Naive thymus-derived CD4-positive, alpha-beta T cell (primary cell): ENCODE data around the gene SYNRG. TPM values are rescaled to one million over a fixed set of nuclear protein-coding genes. Genes with fewer than 3 reads are reported as not detected.

Experiments used
- ATAC-seq: fragments of 150-1000 bp; cut with Tn5 transposase; 2 replicates; pipeline ENCODE4 v1.10.0; 2021; ENCODE audit warnings: mild to moderate bottlenecking, moderate library complexity
- CTCF ChIA-PET: fragments of 350-600 bp; sonication (Branson Sonifier 250); formaldehyde crosslinking; loops from one replicate; lab custom pipeline; 2021; ENCODE audit warnings: antibody characterized with exemption; lab: Charles Lee
- POLR2A ChIA-PET: fragments of 350-600 bp; sonication (Branson Sonifier 250); formaldehyde crosslinking; loops from one replicate; lab custom pipeline; 2021; ENCODE audit warnings: antibody characterized with exemption, inconsistent platforms; lab: Charles Lee
- DNase-seq, 9 donors: peaks; one replicate each; pipeline versions ENCODE4 v3.0.0 to v3.0.0-alpha.2; 2020 to 2022; ENCODE audit warnings: mixed read lengths in 1 of 9
- H3K27ac ChIP-seq: one replicate; pipeline ENCODE4 v1.7.0; 2013; ENCODE audit warnings: mild to moderate bottlenecking, low read depth, low read length, moderate library complexity
- H3K27me3 ChIP-seq, 2 donors: one replicate each; pipeline ENCODE4 v1.7.0; 2013; ENCODE audit warnings: low read length in 2 of 2, mild to moderate bottlenecking in 2 of 2, moderate library complexity in 2 of 2; ENCODE audit not compliant: control insufficient read depth in 2 of 2, insufficient read depth in 2 of 2
- H3K36me3 ChIP-seq, 3 experiments: 1 replicate in 2 of 3; 2 replicates in 1 of 3; pipeline ENCODE4 v1.7.0; 2013; ENCODE audit warnings: low read length in 3 of 3, mild to moderate bottlenecking in 3 of 3, moderate library complexity in 1 of 3; ENCODE audit not compliant: insufficient read depth in 3 of 3, control insufficient read depth in 2 of 3
- H3K4me1 ChIP-seq, 2 donors: one replicate each; pipeline ENCODE4 v1.7.0; 2013; ENCODE audit warnings: low read length in 2 of 2, mild to moderate bottlenecking in 2 of 2, moderate library complexity in 1 of 2; ENCODE audit not compliant: control insufficient read depth in 2 of 2, insufficient read depth in 2 of 2
- H3K4me3 ChIP-seq: 2 replicates; pipeline ENCODE4 v1.7.0; 2013; ENCODE audit warnings: mild to moderate bottlenecking, low read length
- H3K9me3 ChIP-seq, 3 experiments: 1 replicate in 2 of 3; 2 replicates in 1 of 3; pipeline ENCODE4 v1.7.0; 2013; ENCODE audit warnings: low read length in 3 of 3; ENCODE audit not compliant: control insufficient read depth in 2 of 3
- H3K27ac Mint-ChIP-seq, 9 donors: one replicate each; pipeline ENCODE4 v1.8.0; 2020 to 2022; ENCODE audit warnings: mixed read lengths in 9 of 9, mild to moderate bottlenecking in 8 of 9, moderate library complexity in 5 of 9, inconsistent platforms in 2 of 9
- H3K27me3 Mint-ChIP-seq, 5 donors: one replicate each; pipeline ENCODE4 v1.8.0; 2021 to 2022; ENCODE audit warnings: mixed read lengths in 5 of 5, mild to moderate bottlenecking in 1 of 5
- H3K36me3 Mint-ChIP-seq, 5 donors: one replicate each; pipeline ENCODE4 v1.8.0; 2020 to 2022; ENCODE audit warnings: mixed read lengths in 5 of 5, mild to moderate bottlenecking in 3 of 5, inconsistent platforms in 1 of 5
- H3K4me1 Mint-ChIP-seq, 7 donors: one replicate each; pipeline ENCODE4 v1.8.0; 2020 to 2022; ENCODE audit warnings: mixed read lengths in 7 of 7, mild to moderate bottlenecking in 3 of 7, inconsistent platforms in 1 of 7
- H3K4me3 Mint-ChIP-seq, 10 donors: one replicate each; pipeline ENCODE4 v1.8.0; 2020 to 2022; ENCODE audit warnings: mild to moderate bottlenecking in 10 of 10, mixed read lengths in 10 of 10, moderate library complexity in 6 of 10, inconsistent platforms in 2 of 10
- H3K9me3 Mint-ChIP-seq, 11 donors: one replicate each; pipeline ENCODE4 v1.8.0; 2020 to 2022; ENCODE audit warnings: mixed read lengths in 11 of 11, mild to moderate bottlenecking in 4 of 11, inconsistent platforms in 1 of 11, moderate library complexity in 1 of 11
- intact Hi-C, 2 donors: fragments of 100-400 bp; cut with micrococcal nuclease; formaldehyde crosslinking; loops; one replicate each; pipeline ENCODE4 v1.15.1; 2023
- polyA plus RNA-seq, 2 donors: library from polyadenylated mRNA; unstranded; fragments of 300-500 nt; fragmentation: Illumina TruSeq; gene quantifications; one replicate each; pipeline ENCODE4 v1.2.3, GENCODE V29; 2021
- total RNA-seq, 6 experiments: library from RNA in 5 of 6; stranded (reverse) in 5 of 6; gene quantifications; 1 replicate in 5 of 6; 2 replicates in 1 of 6; pipeline ENCODE4 v1.2.3 and lab custom pipeline; 2021 to 2026

SYNRG gene
- total and polyA plus RNA-seq, 7 experiments from 2014 or later: 70.9 to 146 (median 100) TPM

DNA sequence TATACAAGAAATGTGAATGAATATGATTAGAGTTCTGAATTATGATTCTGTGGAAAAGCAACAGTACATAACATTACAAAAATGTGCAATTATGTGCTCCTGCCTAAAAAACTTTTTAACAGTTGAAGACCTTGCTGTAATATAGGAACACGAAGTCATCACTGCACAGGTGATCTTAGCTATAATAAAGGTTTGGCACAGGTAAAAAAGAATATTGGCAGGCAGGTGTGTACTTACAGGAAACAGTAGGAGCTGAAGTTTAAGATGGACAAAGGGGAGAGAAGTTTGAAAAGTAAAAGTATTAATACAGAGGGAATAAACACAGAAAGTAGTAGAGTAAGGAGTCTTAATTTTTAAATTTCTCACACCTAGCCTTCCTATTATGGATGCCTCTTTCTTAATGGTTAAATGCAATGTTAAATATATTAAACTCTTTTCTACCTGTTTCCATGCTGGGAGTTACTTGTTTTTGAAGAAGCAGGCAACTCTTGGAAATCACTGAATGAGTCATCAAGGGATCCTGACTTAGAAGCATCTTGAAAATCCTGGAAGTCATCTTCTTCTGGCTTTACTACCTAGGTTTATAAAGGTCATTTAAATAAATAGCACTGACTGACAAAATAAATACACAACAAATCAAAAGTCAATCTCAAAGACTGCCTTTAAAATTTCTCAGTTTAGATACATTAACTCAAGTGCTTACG is 40.7 kb downstream of the SYNRG start:
- Mint-ChIP-seq H3K27ac (peak overlapping the region in 5 of 9 donors; percentile 19 to 55 (median 46)), H3K4me3 (no peak overlapping the region), H3K9me3 (peaks cover 0 to 2% (median 0%) of the 10 kb centered on the region in 11 donors), H3K27me3 (no peaks in the 10 kb centered on the region), H3K4me1 (peaks cover 0 to 24% (median 18%) of the 10 kb centered on the region in 7 donors), H3K36me3 (peaks cover 19 to 50% (median 31%) of the 10 kb centered on the region in 5 donors)
- no peak for DNase-seq
- Histone ChIP-seq H3K4me1 (no peaks in the 10 kb centered on the region), H3K36me3 (peaks cover 18 to 80% (median 29%) of the 10 kb centered on the region in 3 experiments), H3K27me3 (no peaks in the 10 kb centered on the region), H3K27ac (no peak overlapping the region), H3K9me3 (no peaks in the 10 kb centered on the region), H3K4me3 (no peak overlapping the region)
- ChIA-PET CTCF (interaction anchor here (1.4 kb wide), 1 partner anchor 41 kb away, joined by 4 read pairs; the partner anchor contains the start of gene SYNRG), POLR2A (interaction anchor here (0.9 kb wide), 1 partner anchor 23 kb away, joined by 3 read pairs; no protein-coding TSS in a partner anchor)
- intact Hi-C loops: no loop called here
- ATAC-seq: no peak

DNA sequence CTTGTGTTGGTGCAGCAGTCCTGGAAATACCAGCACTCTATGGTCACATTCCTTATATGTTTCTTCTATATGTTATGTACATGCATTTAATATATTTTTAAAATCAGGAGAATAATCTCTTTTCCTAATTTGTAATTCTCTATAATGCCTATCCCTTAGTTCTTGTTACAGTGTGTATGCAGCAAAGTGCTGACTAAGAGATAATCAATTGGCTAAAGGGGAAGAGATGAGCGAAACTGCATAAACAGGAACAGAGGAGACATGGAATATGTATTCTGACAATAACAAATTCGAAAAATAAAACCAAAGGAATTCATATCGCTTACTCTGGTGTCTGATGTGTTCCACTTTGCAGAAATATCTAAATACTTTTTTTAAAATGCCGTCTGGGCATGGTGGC is 41.7 kb downstream of the SYNRG start:
- Mint-ChIP-seq H3K9me3 (peaks cover 0 to 2% (median 0%) of the 10 kb centered on the region in 11 donors), H3K27me3 (no peaks in the 10 kb centered on the region), H3K4me3 (no peak overlapping the region), H3K27ac (peak overlapping the region in 2 of 9 donors; percentile 28 to 51), H3K36me3 (peaks cover 16 to 47% (median 31%) of the 10 kb centered on the region in 5 donors), H3K4me1 (peaks cover 0 to 22% (median 16%) of the 10 kb centered on the region in 7 donors)
- Histone ChIP-seq H3K27me3 (no peaks in the 10 kb centered on the region), H3K36me3 (peaks cover 18 to 74% (median 29%) of the 10 kb centered on the region in 3 experiments), H3K4me3 (no peak overlapping the region), H3K27ac (no peak overlapping the region), H3K4me1 (no peaks in the 10 kb centered on the region), H3K9me3 (no peaks in the 10 kb centered on the region)
- DNase-seq: no peak
- ChIA-PET CTCF (no interaction called here), POLR2A (no interaction called here)
- ATAC-seq: no peak
- intact Hi-C loops: no loop called here

DNA sequence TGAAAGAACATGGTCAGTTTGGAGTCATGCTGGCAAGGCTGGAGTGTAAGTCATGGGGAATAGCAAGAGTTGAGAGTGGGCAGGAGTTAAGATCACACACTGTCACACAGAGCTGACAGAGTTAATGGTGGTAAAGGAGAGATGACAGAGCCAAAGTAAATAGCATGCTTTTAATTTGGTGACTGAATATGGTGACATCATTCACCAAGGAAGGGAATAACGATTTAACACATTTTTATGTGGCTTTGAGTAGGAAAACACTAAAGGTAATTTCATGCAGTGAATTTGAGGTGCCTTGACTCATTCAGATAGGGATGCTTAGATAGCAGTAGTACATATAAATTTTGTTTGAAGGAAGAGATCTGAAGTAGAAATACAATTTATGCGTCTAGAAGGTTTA is 42.1 kb downstream of the SYNRG start:
- DNase-seq: no peak
- ChIA-PET CTCF (no interaction called here), POLR2A (no interaction called here)
- Histone ChIP-seq H3K36me3 (peaks cover 15 to 76% (median 29%) of the 10 kb centered on the region in 3 experiments), H3K27ac (no peak overlapping the region), H3K9me3 (no peaks in the 10 kb centered on the region), H3K27me3 (no peaks in the 10 kb centered on the region), H3K4me1 (no peaks in the 10 kb centered on the region), H3K4me3 (no peak overlapping the region)
- ATAC-seq: no peak
- H3K9me3 Mint-ChIP-seq: peaks cover 0 to 2% (median 0%) of the 10 kb centered on the region in 11 donors
- peak overlapping the region in 2 of 9 donors; percentile 20 to 51 for H3K27ac Mint-ChIP-seq
- H3K4me1 Mint-ChIP-seq: peaks cover 0 to 21% (median 17%) of the 10 kb centered on the region in 7 donors
- H3K27me3 Mint-ChIP-seq: no peaks in the 10 kb centered on the region
- intact Hi-C loops: no loop called here
- H3K4me3 Mint-ChIP-seq: no peak overlapping the region
- H3K36me3 Mint-ChIP-seq: peaks cover 14 to 48% (median 33%) of the 10 kb centered on the region in 5 donors

DNA sequence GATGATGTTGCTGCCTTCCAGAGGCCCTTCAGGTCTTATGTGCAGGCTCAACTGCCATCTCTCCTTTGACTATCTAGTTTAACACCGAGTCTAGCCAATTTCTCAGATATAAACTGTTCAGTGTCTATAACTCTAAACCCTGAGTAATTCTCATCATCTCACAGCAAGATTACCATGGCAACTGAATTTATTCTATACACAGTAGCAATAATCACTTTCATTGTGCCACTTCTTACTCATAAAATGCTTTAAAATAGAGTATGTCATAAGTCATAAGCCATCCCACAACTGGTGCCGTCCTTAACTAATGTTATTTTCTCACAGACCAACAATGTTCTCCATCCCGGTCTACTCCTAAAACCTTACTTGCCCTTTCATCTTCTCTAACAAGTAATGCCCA is 45.0 kb downstream of the SYNRG start:
- Histone ChIP-seq H3K36me3 (peaks cover 12 to 80% (median 30%) of the 10 kb centered on the region in 3 experiments), H3K27me3 (no peaks in the 10 kb centered on the region), H3K27ac (no peak overlapping the region), H3K4me3 (no peak overlapping the region), H3K9me3 (no peaks in the 10 kb centered on the region), H3K4me1 (no peaks in the 10 kb centered on the region)
- POLR2A ChIA-PET: no interaction called here
- Mint-ChIP-seq H3K27me3 (no peaks in the 10 kb centered on the region), H3K9me3 (peaks cover 0 to 2% (median 0%) of the 10 kb centered on the region in 11 donors), H3K36me3 (peaks cover 14 to 55% (median 33%) of the 10 kb centered on the region in 5 donors), H3K4me1 (peaks cover 0 to 20% (median 17%) of the 10 kb centered on the region in 7 donors), H3K27ac (peak overlapping the region; percentile 23 to 80 (median 53)), H3K4me3 (peak overlapping the region in 1 of 10 donors; percentile 5)
- DNase-seq (no peak), ATAC-seq (no peak)
- CTCF ChIA-PET: no interaction called here
- intact Hi-C loops: no loop called here

DNA sequence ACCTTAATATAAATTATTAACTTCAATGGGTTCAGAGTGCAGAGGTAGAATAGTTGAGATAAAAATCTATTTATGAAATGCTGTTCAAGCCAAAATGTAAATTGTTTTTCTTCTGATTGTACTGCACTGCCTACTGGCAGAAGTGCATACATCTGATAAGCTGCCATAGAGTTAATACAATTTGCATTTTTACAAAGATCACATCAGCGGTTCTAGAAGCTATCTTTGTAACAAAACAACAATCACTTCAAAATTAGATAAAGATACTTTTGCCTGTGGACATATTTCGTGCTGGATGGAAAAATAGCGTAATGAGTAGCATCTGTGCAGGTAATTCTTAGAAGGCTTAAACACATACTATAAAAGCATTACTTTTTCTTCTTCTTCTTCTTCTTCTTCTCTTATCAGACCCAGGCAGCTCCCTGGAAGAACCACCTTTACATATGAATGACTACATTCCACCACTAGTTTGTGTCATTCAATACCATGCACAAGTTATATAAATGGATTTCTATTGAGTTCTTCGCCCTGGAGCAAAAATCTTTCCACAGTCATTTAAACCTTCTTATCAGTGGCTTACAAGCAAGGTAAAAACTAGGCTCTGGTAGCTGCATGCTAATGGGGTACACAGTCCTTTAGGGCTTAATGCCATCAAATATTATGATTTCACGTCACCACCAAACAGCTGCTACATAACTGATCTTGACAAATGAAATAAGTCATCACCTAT is 47.0 kb downstream of the SYNRG start:
- intact Hi-C loops: no loop called here
- no peak for ATAC-seq
- ChIA-PET POLR2A (interaction anchor here (0.7 kb wide), 1 partner anchor 15 kb away, joined by 3 read pairs; no protein-coding TSS in a partner anchor), CTCF (interaction anchor here (0.6 kb wide), 1 partner anchor 111 kb away, joined by 3 read pairs; no protein-coding TSS in a partner anchor)
- Mint-ChIP-seq H3K27ac (peak overlapping the region in 3 of 9 donors; percentile 0 to 25 (median 3)), H3K27me3 (no peaks in the 10 kb centered on the region), H3K36me3 (peaks cover 12 to 56% (median 39%) of the 10 kb centered on the region in 5 donors), H3K4me1 (peaks cover 0 to 27% (median 12%) of the 10 kb centered on the region in 7 donors), H3K4me3 (no peak overlapping the region), H3K9me3 (peaks cover 0 to 2% (median 0%) of the 10 kb centered on the region in 11 donors)
- Histone ChIP-seq H3K27me3 (no peaks in the 10 kb centered on the region), H3K4me3 (no peak overlapping the region), H3K4me1 (no peaks in the 10 kb centered on the region), H3K27ac (no peak overlapping the region), H3K9me3 (no peaks in the 10 kb centered on the region), H3K36me3 (peaks cover 7 to 77% (median 22%) of the 10 kb centered on the region in 3 experiments)
- DNase-seq: no peak

DNA sequence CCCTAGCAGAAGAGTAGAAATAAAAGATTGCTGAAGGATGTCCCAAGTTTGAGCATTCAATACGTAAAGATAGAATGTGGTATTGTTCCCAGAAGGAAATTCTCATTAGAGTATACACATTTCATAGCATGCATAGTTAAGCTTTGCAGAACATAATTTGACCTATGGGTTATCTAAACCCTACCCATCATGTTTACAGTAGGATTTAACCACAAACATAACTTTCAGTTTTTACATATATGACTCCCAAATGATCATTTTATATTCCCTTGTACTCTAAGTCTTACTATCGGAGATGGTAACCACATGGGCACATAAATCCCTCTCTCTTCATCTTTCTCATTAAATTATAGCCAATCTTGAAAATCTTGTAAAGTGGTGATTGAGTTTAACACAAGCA is 50.9 kb downstream of the SYNRG start:
- peaks cover 4 to 65% (median 20%) of the 10 kb centered on the region in 3 experiments for H3K36me3 ChIP-seq
- peaks cover 0 to 32% (median 19%) of the 10 kb centered on the region in 7 donors for H3K4me1 Mint-ChIP-seq
- H3K4me3 Mint-ChIP-seq: peak overlapping the region in 1 of 10 donors; percentile 32
- no peaks in the 10 kb centered on the region for H3K9me3 Mint-ChIP-seq
- no peak overlapping the region for H3K4me3 ChIP-seq
- H3K27ac ChIP-seq: no peak overlapping the region
- no peak for ATAC-seq
- H3K27me3 ChIP-seq: no peaks in the 10 kb centered on the region
- ChIA-PET POLR2A (no interaction called here), CTCF (no interaction called here)
- peaks cover 9 to 45% (median 17%) of the 10 kb centered on the region in 5 donors for H3K36me3 Mint-ChIP-seq
- intact Hi-C loops: loop anchor here in 1 of 2 donors (10.0 kb wide), 1 partner anchor 47 kb away; the partner anchor contains the start of gene SYNRG
- peak overlapping the region in 3 of 9 donors; percentile 1 to 20 (median 11) for H3K27ac Mint-ChIP-seq
- H3K4me1 ChIP-seq: peaks cover 3 to 5% of the 10 kb centered on the region in 2 donors
- H3K27me3 Mint-ChIP-seq: no peaks in the 10 kb centered on the region
- no peak for DNase-seq
- H3K9me3 ChIP-seq: no peaks in the 10 kb centered on the region
